Medulla oblongata (tissue), 1 donor: ENCODE measurements around the gene RASL12.
"Not testable (repeated sequence)": the region's sequence is repeated elsewhere in the genome, so short reads cannot be mapped to it uniquely, and the experiment has no call there.

Source experiments
- DNase-seq: peaks from one replicate; pipeline ENCODE4 v3.0.0-alpha.2; 2015; ENCODE audit errors: extremely low spot score

Gene RASL12

GRCh38 chr15:65067645-65068402 is at the start of gene RASL12:
TSS of gene RASL12 (minus strand) at chr15:65067991. CDS start at chr15:65067835, 156 bp downstream.
- no peak for DNase-seq

- no peak for DNase-seq
Measured at GRCh38 chr15:65115542-65115941, 47.8 kb upstream of the RASL12 start.

GRCh38 chr15:65115086-65115485 is 47.3 kb upstream of the RASL12 start, which contains the start of gene UBAP1L:
TSS of gene UBAP1L (minus strand) at chr15:65115200. CDS start at chr15:65106215, 8,985 bp downstream.
- no peak for DNase-seq

GRCh38 chr15:65110676-65111292 is 43.0 kb upstream of the RASL12 start:
- no peak for DNase-seq

GRCh38 chr15:65106011-65106590 is 38.3 kb upstream of the RASL12 start:
- DNase-seq: no peak

GRCh38 chr15:65105038-65105437 is 37.2 kb upstream of the RASL12 start:
- DNase-seq: no peak

GRCh38 chr15:65102912-65103311 is 35.1 kb upstream of the RASL12 start:
- no peak for DNase-seq

- DNase-seq: no peak
Measured at GRCh38 chr15:65101891-65102708, 34.3 kb upstream of the RASL12 start.

GRCh38 chr15:65101411-65101890 is 33.7 kb upstream of the RASL12 start:
- DNase-seq: peak; percentile 71

- DNase-seq: no peak
Measured at GRCh38 chr15:65100442-65100841, 32.7 kb upstream of the RASL12 start.

- DNase-seq: not testable (repeated sequence)
Measured at GRCh38 chr15:65099801-65100200, 32.0 kb upstream of the RASL12 start.

- DNase-seq: no peak
Measured at GRCh38 chr15:65099336-65099735, 31.5 kb upstream of the RASL12 start.

GRCh38 chr15:65097651-65098263 is 30.0 kb upstream of the RASL12 start:
- no peak for DNase-seq

GRCh38 chr15:65096481-65097385 is 28.9 kb upstream of the RASL12 start:
- no peak for DNase-seq

GRCh38 chr15:65095747-65096104 is 27.9 kb upstream of the RASL12 start:
- DNase-seq: no peak

- no peak for DNase-seq
Measured at GRCh38 chr15:65095011-65095746, 27.4 kb upstream of the RASL12 start.

GRCh38 chr15:65094294-65094995 is 26.7 kb upstream of the RASL12 start:
- no peak for DNase-seq

GRCh38 chr15:65093793-65094170 is 26.0 kb upstream of the RASL12 start:
- DNase-seq: not testable (repeated sequence)
